Neutrophil (primary cell): Measurements from ENCODE around the gene ZSCAN12.
A peak's percentile ranks its signal among the peaks of the same experiment; 100 is the strongest.
"Not testable (repeated sequence)": the region's sequence is repeated elsewhere in the genome, so short reads cannot be mapped to it uniquely, and the experiment has no call there.

Experiments used
- H3K27ac ChIP-seq: fragments of 200-600 bp; sonication (generic); 2 replicates; pipeline ENCODE4 v1.5.1; 2016; ENCODE audit warnings: mild to moderate bottlenecking, moderate library complexity
- H3K27me3 ChIP-seq: fragments of 200-600 bp; sonication (generic); 2 replicates; pipeline ENCODE4 v1.6.0; 2016; ENCODE audit warnings: mild to moderate bottlenecking
- H3K36me3 ChIP-seq: fragments of 200-600 bp; sonication (generic); 2 replicates; pipeline ENCODE4 v1.5.1; 2017
- H3K4me1 ChIP-seq, 2 experiments: fragments of 200-600 bp in 1 of 2; sonication (generic) in 1 of 2; 1 replicate in 1 of 2; 2 replicates in 1 of 2; pipeline versions ENCODE4 v1.5.1 to v1.6.1; 2013 to 2016; ENCODE audit warnings: low read depth in 1 of 2, low read length in 1 of 2, mild to moderate bottlenecking in 1 of 2, moderate library complexity in 1 of 2; ENCODE audit not compliant: control insufficient read depth in 1 of 2, insufficient read depth in 1 of 2
- H3K4me3 ChIP-seq, 2 experiments: fragments of 200-600 bp in 1 of 2; sonication (generic) in 1 of 2; 1 replicate in 1 of 2; 2 replicates in 1 of 2; pipeline ENCODE4 v1.5.1; 2013 to 2016; ENCODE audit warnings: low read depth in 1 of 2, low read length in 1 of 2, mild to moderate bottlenecking in 1 of 2, moderate library complexity in 1 of 2
- H3K9me3 ChIP-seq: fragments of 200-600 bp; sonication (generic); 2 replicates; pipeline ENCODE4 v1.5.1; 2016
- TF ChIP-seq, protein P1 (sequence below): fragments of 200-600 bp; sonication (generic); IDR thresholded peaks from 2 replicates; pipeline ENCODE4 v1.5.1; 2016; ENCODE audit warnings: antibody characterized with exemption

ZSCAN12 gene

DNA sequence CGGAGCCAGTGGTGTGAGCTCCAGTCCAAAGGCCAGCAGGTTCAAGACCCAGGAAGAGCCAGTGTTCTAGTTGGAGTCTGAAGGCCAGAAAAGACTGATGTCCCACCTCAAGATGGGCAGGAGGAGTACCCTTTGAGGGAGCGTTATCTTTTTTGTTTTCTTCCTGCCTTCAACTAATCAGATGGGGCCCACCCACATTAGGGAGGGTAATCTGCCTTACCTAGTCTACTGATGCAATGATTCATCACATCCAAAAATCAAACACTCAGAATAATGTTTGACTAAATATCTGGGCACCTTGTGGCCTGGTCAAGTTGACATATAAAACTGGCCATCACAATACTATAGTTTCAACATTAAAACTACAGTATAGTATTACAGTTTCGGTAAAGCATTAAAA lies 30.1 kb downstream of the ZSCAN12 start:
- TF ChIP-seq, protein P1, sequence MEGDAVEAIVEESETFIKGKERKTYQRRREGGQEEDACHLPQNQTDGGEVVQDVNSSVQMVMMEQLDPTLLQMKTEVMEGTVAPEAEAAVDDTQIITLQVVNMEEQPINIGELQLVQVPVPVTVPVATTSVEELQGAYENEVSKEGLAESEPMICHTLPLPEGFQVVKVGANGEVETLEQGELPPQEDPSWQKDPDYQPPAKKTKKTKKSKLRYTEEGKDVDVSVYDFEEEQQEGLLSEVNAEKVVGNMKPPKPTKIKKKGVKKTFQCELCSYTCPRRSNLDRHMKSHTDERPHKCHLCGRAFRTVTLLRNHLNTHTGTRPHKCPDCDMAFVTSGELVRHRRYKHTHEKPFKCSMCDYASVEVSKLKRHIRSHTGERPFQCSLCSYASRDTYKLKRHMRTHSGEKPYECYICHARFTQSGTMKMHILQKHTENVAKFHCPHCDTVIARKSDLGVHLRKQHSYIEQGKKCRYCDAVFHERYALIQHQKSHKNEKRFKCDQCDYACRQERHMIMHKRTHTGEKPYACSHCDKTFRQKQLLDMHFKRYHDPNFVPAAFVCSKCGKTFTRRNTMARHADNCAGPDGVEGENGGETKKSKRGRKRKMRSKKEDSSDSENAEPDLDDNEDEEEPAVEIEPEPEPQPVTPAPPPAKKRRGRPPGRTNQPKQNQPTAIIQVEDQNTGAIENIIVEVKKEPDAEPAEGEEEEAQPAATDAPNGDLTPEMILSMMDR = no peak
- Histone ChIP-seq H3K27ac (no peak overlapping the region), H3K27me3 (no peaks in the 10 kb centered on the region), H3K9me3 (no peaks in the 10 kb centered on the region), H3K36me3 (peaks cover 23% of the 10 kb centered on the region), H3K4me1 (no peaks in the 10 kb centered on the region), H3K4me3 (no peak overlapping the region)

DNA sequence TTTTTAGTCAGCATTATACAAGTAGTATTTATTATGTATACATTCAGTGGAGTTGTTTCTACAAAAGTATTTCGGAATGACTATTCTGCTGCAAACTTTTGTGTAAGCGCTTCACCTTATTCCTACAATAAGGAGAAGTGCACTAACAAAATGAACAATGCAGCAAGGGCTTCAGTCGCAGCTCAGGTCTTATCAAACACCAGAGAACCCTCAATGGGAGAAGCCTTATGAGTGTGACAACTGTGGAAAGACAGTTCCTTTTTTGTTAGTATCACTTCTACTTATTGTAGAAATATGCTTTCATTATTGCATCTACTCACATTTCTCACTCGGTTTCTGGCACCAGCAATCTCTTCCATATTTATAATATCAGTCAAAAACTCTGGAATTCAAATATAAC lies 31.0 kb downstream of the ZSCAN12 start:
- TF ChIP-seq, protein P1 = no peak
- H3K4me1 ChIP-seq = no peaks in the 10 kb centered on the region
- H3K9me3 ChIP-seq = no peaks in the 10 kb centered on the region
- no peak overlapping the region for H3K27ac ChIP-seq
- H3K4me3 ChIP-seq = no peak overlapping the region
- no peaks in the 10 kb centered on the region for H3K27me3 ChIP-seq
- peaks cover 32% of the 10 kb centered on the region for H3K36me3 ChIP-seq

DNA sequence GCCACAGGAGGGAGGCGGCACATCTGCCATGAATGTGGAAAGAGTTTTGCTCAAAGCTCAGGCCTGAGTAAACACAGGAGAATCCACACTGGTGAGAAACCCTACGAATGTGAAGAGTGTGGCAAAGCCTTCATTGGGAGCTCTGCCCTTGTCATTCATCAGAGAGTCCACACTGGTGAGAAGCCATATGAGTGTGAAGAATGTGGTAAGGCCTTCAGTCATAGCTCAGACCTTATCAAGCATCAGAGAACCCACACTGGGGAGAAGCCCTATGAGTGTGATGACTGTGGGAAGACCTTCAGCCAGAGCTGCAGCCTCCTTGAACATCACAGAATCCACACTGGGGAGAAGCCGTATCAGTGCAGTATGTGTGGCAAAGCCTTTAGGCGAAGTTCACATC lies 34.0 kb downstream of the ZSCAN12 start:
- H3K27ac ChIP-seq, H3K9me3 ChIP-seq, H3K4me3 ChIP-seq, H3K4me1 ChIP-seq, H3K27me3 ChIP-seq: not testable (repeated sequence)
- H3K36me3 ChIP-seq = peaks cover 35% of the 10 kb centered on the region

DNA sequence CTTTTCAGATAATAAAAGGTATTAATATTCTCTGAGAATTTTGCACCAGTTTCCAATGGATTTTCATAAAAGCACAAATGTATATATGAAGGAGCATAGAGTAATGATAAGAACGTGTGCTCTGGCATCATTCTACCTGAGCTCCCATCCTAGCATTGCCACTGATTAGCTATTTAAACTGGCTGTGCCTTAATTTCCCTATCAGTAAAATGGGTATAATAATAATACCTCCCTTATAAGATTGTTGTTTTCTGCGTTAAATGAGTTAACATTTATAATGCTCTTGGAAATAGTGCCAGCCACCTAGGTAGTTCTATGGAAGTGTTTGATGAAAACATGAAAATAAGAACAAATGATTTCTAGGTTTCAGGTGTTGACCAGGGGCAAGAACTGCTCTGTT lies 38.6 kb downstream of the ZSCAN12 start:
- H3K4me1 ChIP-seq = peaks cover 12 to 14% of the 10 kb centered on the region in 2 experiments
- H3K36me3 ChIP-seq = peaks cover 27% of the 10 kb centered on the region
- H3K27ac ChIP-seq = no peak overlapping the region

DNA sequence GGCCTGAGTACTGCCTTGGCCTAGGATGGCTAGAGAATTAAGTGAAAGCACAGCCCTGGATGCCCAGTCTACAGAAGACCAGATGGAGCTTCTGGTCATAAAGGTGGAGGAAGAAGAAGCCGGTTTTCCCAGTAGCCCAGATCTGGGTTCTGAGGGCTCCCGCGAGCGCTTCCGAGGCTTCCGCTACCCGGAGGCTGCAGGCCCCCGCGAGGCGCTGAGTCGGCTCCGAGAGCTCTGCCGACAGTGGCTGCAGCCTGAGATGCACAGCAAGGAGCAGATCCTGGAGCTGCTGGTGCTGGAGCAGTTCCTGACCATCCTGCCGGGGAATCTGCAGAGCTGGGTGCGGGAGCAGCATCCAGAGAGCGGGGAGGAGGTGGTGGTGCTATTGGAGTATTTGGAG lies 40.0 kb downstream of the ZSCAN12 start:
- not testable (repeated sequence) for H3K27me3 ChIP-seq, H3K9me3 ChIP-seq, H3K27ac ChIP-seq, H3K4me3 ChIP-seq
- Histone ChIP-seq H3K36me3 (peaks cover 13% of the 10 kb centered on the region), H3K4me1 (peaks cover 20 to 22% of the 10 kb centered on the region in 2 experiments)

More for the DNA sequence above, 38.6 kb downstream of the ZSCAN12 start:
- Histone ChIP-seq H3K4me3 (no peak overlapping the region), H3K9me3 (no peaks in the 10 kb centered on the region), H3K27me3 (no peaks in the 10 kb centered on the region)
- TF ChIP-seq, protein P1 = no peak

DNA sequence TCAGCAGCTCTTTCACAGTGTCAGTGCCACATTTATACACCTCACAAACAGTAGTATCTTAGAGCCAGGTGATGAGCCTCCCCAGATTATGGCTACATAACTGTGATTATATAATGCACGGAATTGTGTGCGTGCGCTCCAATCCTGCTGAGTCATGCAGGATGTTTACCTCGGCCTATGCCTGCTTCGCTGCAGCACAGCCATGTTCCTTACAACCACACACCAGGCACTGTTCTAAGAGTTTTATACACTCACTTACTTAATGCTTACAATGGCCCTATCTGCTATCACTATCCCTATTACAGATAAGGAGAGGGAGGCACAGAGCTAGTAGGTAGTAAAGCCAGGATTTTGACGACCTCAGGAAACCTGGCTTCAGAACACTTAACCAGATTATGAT lies 42.5 kb downstream of the ZSCAN12 start:
- H3K9me3 ChIP-seq = no peaks in the 10 kb centered on the region
- H3K36me3 ChIP-seq = no peaks in the 10 kb centered on the region
- peaks cover 20 to 22% of the 10 kb centered on the region in 2 experiments for H3K4me1 ChIP-seq
- H3K4me3 ChIP-seq = no peak overlapping the region
- H3K27me3 ChIP-seq = no peaks in the 10 kb centered on the region
- H3K27ac ChIP-seq = peak overlapping the region; percentile 31
- TF ChIP-seq, protein P1 = no peak

DNA sequence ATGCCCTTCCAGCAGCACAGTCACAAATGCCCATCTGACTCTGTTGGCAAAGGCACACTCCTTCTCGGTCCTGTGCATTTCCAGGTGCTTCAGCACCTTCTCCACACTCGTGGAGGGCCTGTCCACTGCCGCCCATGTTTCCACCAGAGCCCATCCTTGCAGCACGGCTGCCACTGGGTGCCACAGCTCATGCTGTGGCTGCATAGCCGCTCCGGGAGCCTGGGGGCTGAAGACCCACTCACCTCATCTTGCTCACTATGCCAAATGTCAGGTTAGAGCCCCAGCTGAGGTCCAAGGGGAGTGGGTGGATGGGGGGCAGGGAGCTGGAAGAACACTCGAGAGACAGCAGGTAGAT lies 42.9 kb downstream of the ZSCAN12 start:
- H3K9me3 ChIP-seq = no peaks in the 10 kb centered on the region
- no peaks in the 10 kb centered on the region for H3K36me3 ChIP-seq
- H3K4me1 ChIP-seq = peaks cover 20 to 22% of the 10 kb centered on the region in 2 experiments
- H3K27me3 ChIP-seq = no peaks in the 10 kb centered on the region
- H3K27ac ChIP-seq = peak overlapping the region; percentile 76
- TF ChIP-seq, protein P1 = no peak
- H3K4me3 ChIP-seq = no peak overlapping the region
